ENCODE data around the gene PLXNA1. TPM values are rescaled to one million over a fixed set of nuclear protein-coding genes. Genes with fewer than 3 reads are reported as not detected.

PLXNA1 gene
- total RNA-seq, 3 donors from 2014 or later (not counting 1 experiment from before 2014, with no cell fraction given): 2.5 to 4.3 (median 2.8) TPM

- 84% methylated on average over 26 of the region's 26 CpGs for WGBS (ENCODE audit: insufficient coverage)
These were observed 19.6 kb downstream of the PLXNA1 start for GRCh38 chr3:127002195-127003174.

DNA sequence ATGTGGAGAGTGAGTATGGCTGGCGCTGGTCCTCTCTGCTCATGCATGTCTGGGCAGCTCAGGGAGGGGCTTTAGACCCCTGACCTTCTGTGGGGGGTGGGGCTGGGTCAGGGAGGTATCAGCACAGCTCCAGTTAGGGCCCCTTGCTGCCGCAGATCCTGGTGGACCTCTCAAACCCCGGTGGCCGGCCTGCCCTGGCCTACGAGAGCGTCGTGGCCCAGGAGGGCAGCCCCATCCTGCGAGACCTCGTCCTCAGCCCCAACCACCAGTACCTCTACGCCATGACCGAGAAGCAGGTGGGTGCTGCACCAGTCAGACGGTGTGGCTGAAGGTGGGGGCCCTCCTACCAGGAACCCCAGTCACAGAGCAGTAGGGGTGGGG lies 20.2 kb downstream of the PLXNA1 start:
- Histone ChIP-seq H3K27ac (ENCODE audit: low read length) (no peak overlapping the region), H3K27me3 (ENCODE audit: control insufficient read depth, insufficient read depth, low read length) (no peaks in the 10 kb centered on the region), H3K4me1 (ENCODE audit: control insufficient read depth, insufficient read depth, low read length) (no peaks in the 10 kb centered on the region), H3K9me3 (ENCODE audit: control insufficient read depth, insufficient read depth, low read length) (no peaks in the 10 kb centered on the region), H3K4me3 (ENCODE audit: low read length) (no peak overlapping the region), H3K36me3 (ENCODE audit: control insufficient read depth, insufficient read depth, low read length) (no peaks in the 10 kb centered on the region)
- Mint-ChIP-seq H3K36me3 (no peaks in the 10 kb centered on the region), H3K9me3 (no peaks in the 10 kb centered on the region), H3K4me1 (no peaks in the 10 kb centered on the region), H3K27me3 (ENCODE audit: low read depth in 2 of 2) (no peaks in the 10 kb centered on the region), H3K27ac (no peak overlapping the region), H3K4me3 (no peak overlapping the region)
- TF ChIP-seq CTCF (IDR thresholded peaks at IDR 0.05): no peak
- WGBS (ENCODE audit: insufficient coverage): 89% methylated on average over 12 of the region's 12 CpGs
- ATAC-seq: no peak
- DNase-seq: no peak
- intact Hi-C loops (cut with micrococcal nuclease): no loop called here

More at GRCh38 chr3:127002195-127003174, 19.6 kb downstream of the PLXNA1 start:
- no peaks in the 10 kb centered on the region for H3K36me3 ChIP-seq (ENCODE audit: control insufficient read depth, insufficient read depth, low read length)
- Mint-ChIP-seq H3K4me1 (no peaks in the 10 kb centered on the region), H3K4me3 (no peak overlapping the region), H3K9me3 (no peaks in the 10 kb centered on the region), H3K36me3 (no peaks in the 10 kb centered on the region), H3K27ac (no peak overlapping the region), H3K27me3 (ENCODE audit: low read depth in 2 of 2) (no peaks in the 10 kb centered on the region)
- DNase-seq (no peak), ATAC-seq (peak in 1 of 3 donors; percentile 29)
- TF ChIP-seq CTCF (IDR thresholded peaks at IDR 0.05): no peak
- H3K27me3 ChIP-seq (ENCODE audit: control insufficient read depth, insufficient read depth, low read length): no peaks in the 10 kb centered on the region
- no peak overlapping the region for H3K27ac ChIP-seq (ENCODE audit: low read length)
- intact Hi-C loops (cut with micrococcal nuclease): no loop called here
- H3K9me3 ChIP-seq (ENCODE audit: control insufficient read depth, insufficient read depth, low read length): no peaks in the 10 kb centered on the region
- H3K4me3 ChIP-seq (ENCODE audit: low read length): no peak overlapping the region
- H3K4me1 ChIP-seq (ENCODE audit: control insufficient read depth, insufficient read depth, low read length): no peaks in the 10 kb centered on the region

DNA sequence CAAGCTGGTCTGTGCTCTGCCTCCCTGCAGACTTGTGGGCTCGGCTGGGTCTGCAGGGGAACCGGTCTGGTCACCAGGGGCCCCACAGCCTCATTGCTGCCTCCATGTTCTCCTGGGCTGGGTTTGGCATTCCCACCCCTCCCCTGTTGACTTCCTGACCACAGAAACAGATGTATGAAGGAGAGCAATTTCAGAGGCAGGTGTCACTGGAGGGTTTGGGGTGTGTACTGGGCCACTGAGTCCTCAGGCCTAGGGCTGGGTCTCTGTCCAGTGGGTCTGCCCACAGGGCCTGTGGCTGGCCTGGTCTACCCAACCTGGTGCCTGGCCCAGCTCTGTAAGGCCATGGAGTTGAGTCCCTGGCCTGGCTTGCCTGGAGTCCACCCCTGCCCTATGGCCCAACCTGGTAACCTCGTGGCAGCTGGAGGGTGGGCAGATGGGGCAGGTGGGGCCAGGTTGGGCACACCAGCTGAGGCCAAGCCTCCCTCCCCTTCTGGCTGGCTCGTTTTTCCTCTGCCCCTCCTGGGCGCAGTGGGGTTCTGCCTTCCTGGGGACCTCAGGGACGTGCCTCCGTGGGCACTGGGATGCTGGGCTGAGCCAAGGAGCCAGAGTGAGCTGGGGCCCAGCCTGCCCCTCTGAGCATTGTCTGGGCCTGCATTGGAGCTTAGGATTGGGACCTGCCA lies 20.8 kb downstream of the PLXNA1 start:
- WGBS (ENCODE audit: insufficient coverage): 89% methylated on average over 7 of the region's 7 CpGs
- H3K4me3 Mint-ChIP-seq: no peak overlapping the region
- no peaks in the 10 kb centered on the region for H3K9me3 Mint-ChIP-seq
- no peak overlapping the region for H3K27ac Mint-ChIP-seq
- Histone ChIP-seq H3K27me3 (ENCODE audit: control insufficient read depth, insufficient read depth, low read length) (no peaks in the 10 kb centered on the region), H3K36me3 (ENCODE audit: control insufficient read depth, insufficient read depth, low read length) (no peaks in the 10 kb centered on the region), H3K9me3 (ENCODE audit: control insufficient read depth, insufficient read depth, low read length) (no peaks in the 10 kb centered on the region), H3K4me3 (ENCODE audit: low read length) (no peak overlapping the region), H3K4me1 (ENCODE audit: control insufficient read depth, insufficient read depth, low read length) (no peaks in the 10 kb centered on the region), H3K27ac (ENCODE audit: low read length) (no peak overlapping the region)
- H3K27me3 Mint-ChIP-seq (ENCODE audit: low read depth in 2 of 2): no peaks in the 10 kb centered on the region
- H3K4me1 Mint-ChIP-seq: no peaks in the 10 kb centered on the region
- ATAC-seq (no peak), DNase-seq (no peak)
- intact Hi-C loops (cut with micrococcal nuclease): no loop called here
- TF ChIP-seq CTCF (IDR thresholded peaks at IDR 0.05): no peak
- no peaks in the 10 kb centered on the region for H3K36me3 Mint-ChIP-seq
